Occipital lobe (tissue), 2 donors: ENCODE results near the gene TRAPPC3L. TPM values are rescaled to one million over a fixed set of nuclear protein-coding genes. Genes with fewer than 3 reads are reported as not detected.
"Not testable (repeated sequence)": the region's sequence is repeated elsewhere in the genome, so short reads cannot be mapped to it uniquely, and the experiment has no call there.

Experiments
- DNase-seq: peaks from one replicate; lab custom pipeline; 2025; lab: John Stamatoyannopoulos, UW
- total RNA-seq: library from RNA; depleted of rRNA; stranded (reverse); fragments of >200 nt; gene quantifications from one replicate; pipeline ENCODE4 v1.2.3, GENCODE V29; 2014

The TRAPPC3L gene
- total RNA-seq, 1 donor from 2014 or later: not detected

DNA sequence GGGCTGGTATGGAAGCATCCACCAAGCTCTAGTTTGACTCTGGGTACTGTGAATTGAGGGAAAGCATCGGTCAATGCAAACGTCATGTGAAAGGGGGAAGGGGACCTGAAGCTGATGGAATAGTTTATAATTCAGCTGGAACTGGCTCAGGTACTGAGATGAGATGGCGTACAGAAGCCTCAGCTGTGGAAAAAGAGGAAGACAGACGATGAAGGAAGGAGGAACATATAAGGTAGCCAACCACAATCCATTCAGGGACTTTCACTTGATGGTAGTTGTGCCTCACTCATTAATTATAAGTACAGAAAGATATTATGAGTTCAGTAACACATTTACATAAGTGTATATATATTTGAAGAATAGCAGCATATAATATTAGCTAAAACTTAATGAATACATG lies 31.4 kb downstream of the TRAPPC3L start:
- no peak for DNase-seq

DNA sequence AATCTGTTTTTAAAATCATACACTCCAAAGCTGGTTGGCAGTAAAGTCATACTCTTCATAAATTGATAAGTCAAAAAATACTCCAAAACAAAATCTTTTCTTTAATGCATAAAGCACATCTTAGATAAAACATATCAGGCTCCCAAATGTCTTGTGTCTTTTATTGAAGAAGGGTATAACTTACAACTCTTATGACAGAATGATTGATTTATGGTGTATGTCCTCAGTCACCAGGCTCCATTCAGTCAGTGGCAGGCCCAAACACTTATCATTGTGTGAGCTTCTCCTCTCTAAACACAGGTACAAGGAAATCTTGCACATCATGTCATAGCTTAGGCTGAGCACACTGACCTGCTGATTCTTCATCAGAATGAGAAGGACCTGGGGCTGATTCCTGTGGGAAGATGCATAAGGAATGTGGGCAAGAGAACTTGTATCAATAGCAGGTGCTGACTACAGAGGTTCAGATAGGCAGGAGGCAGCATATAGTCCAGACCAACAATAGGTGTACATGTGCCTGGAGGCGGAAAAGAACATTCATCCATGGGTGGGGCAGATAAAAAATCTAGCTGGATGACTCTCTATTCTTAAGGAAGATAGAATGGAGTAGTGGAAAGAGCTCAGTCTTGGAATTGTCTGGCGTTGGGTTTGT lies 32.1 kb downstream of the TRAPPC3L start:
- no peak for DNase-seq

DNA sequence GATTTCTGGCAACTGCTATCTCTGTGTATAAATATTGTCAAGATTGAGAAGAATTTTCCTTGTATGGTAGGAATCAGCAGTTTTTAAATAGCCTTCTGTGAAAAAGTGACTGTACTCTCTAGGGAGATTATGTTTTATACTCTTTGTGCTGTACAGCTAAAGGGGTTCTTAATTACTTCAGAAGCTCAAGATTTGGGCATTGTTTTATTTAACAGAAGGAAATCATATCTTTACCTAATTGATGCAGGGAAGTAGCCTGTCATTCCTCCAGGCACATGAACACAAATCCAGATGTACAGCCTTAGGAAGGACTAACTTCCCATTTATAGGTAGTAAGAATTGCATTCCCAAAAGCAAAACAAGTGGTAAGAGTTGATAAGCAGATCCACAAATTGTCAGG lies 32.8 kb downstream of the TRAPPC3L start:
- DNase-seq: no peak

DNA sequence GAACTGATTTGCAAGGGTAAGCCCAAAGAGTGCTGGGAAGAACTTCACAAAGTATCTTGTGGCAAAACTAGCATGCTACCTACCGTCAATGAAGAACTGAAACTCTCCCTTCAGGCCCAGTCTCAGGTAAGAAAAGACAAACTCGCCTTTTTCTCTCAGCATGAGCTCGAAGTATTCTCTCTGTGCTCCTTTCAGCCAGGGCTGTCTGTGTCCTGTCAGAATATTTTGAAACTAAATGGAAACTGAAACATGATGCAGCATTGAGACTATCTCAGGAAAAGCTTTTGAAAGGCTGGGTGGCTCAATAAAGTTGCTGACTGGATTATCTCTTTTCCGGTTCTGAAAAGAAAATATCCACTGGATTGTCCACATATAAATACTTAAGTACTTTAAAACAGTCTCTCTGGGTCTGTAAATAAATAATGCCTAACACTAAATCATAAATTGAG lies 33.3 kb downstream of the TRAPPC3L start:
- DNase-seq: no peak

DNA sequence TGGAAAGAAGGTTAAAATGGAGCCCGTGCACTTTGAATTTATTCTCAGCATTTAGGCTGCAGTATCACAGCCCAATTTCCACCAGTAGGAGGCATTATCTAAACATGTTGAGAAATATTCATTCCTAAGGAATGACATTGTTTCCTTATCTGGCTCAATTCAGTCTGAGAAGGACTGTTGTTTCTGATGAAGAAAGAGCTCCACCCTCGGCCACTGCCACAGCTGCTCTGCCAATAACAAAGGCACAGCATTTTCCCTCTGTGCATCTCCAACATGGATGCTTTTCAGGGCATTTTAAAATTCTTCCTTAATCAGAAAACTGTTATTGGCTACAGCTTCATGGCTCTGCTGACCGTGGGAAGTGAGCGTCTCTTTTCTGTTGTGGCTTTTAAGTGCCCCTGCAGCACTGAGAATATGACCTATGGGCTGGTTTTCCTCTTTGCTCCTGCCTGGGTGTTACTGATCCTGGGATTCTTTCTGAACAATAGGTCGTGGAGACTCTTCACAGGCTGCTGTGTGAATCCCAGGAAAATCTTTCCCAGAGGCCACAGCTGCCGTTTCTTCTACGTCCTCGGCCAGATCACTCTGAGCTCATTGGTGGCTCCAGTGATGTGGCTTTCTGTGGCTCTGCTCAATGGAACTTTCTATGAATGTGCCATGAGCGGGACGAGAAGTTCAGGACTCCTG lies 33.9 kb downstream of the TRAPPC3L start, which contains the start of gene CALHM5:
CALHM5 (plus strand) TSS at position 216 of the 687 bp plus-strand sequence; CDS start at position 274, 58 bp downstream.
- DNase-seq: no peak

DNA sequence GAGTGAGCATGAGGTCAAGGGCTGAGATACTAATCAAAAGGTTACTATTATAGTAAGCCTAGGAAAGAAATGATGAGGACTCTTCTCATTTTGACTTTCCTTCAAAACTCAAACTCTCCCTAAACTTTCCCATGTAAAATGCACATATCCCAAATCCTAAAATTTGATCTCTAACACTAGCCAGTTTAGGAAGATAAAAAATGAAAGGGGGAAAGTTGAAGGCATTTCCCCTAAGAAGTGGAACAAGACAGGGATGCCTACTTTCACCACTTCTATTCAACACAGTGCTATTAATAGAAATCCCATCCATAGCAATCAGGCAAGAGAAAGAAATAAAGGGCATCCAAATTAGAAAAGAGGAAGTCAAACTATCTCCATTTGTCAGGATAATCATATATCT lies 37.0 kb downstream of the TRAPPC3L start:
- no peak for DNase-seq

DNA sequence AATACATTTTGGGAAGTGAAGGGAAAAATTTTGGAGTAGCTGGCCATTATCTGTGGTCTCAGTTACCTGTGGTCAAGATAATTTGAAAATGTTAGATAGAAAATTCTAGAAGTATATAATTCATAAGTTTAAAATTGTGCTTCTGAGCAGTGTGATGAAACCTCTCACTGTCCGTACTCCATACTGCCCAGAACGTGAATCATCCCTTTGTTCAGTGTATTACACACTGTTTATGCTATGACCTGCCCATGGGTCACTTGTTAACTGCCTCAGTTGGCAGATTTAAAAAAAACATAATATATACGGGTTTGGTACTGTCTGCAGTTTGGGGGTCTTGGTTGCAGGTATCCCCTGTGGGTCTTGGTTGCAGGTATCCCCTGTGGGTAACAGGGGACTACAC lies 38.2 kb downstream of the TRAPPC3L start:
- no peak for DNase-seq

DNA sequence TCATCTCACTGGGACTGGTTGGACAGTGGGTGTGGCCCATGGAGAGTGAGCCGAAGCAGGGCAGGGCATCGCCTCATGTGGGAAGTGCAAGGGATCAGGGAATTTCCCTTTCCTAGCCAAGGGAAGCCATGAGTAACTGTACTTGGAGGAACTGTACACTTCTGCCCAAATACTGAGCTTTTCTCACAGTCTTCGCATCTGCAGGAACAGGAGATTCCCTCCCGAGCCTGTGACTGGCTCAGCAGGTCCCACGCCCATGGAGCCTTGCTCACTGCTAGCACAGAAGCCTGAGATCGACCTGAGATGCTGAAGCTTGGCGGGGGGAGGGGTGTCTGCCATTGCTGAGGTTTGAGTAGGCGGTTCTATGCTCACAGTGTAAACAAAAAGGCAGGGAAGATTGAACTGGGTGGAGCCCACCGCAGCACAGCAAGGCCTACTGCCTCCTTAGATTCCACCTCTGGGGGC lies 44.5 kb downstream of the TRAPPC3L start:
- DNase-seq: no peak

DNA sequence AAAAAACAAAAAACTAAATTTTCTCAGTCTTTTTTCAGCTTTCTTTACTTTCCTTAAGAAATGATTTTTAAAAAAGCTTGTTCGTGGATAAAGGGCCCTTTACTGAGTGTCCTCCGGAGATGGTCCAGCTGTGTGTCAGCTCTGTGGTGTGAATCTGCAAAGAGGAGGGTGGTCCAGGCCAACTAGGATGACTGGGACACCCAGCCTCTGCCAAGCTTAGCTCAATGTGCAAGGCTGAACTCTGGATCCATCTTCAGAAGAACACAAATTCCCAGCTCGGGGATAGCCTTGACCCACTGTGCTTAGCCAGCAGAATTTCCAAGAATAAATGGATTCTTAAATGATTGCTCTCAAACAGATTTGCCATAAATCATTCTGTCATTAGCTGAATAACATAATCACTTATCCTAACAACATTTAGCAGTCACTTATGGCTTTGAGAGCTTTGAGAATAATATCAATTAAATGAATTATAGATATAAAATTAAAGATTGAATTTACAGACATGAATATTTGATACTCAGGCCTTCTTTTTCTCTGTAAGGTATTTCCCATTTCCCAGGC lies 48.3 kb downstream of the TRAPPC3L start:
- DNase-seq: no peak

DNA sequence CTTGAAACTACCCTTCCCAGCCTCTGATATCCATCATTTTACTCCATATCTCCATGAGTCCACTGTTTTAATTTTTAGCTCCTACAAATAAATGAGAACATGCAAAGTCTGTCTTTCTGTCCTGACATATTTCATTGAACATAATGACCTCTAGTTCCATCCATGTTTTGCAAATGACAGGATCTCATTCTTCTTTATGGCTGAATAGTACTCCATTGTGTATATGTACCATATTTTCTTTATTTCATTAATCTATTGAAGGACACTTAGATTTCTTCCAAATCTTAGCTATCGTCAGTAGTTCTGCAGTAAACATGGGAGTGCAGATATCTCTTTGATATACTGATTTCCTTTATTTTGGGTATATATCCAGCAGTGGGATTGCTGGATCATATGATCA lies 50.3 kb downstream of the TRAPPC3L start:
- not testable (repeated sequence) for DNase-seq

DNA sequence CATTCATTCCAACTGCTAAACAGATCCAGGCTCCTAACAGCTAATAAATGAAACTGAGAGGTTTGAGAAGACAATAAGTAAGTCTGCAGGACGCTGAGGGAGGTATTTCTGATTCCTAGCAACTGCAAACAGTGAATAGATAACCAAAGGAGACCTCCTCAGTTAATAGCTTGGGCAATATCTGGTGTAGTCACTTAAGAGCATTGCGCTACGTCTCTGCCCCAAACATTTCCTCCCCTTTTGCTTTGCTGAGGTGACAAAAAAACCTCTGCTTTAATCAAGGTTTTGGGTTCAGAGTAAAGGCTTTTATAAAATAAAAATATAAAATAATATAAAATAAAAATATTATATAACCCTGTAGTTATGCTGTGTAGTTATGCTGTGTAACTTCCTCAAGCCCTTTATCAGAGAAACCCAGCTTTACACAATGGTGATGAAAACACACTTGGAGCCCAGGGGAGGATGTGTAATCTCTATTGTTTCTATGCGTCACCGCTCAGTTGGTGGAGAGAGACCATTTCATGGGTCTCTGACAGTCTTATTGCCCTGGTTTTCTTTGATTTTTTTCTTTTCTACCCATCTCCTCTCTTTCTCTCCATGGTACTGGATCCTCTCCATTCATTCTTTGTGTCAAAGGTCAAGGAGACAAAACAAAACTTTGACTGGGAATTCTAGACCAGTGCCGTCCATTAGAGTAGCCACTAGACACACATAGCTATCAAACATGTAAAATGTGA lies 53.0 kb downstream of the TRAPPC3L start:
- no peak for DNase-seq

DNA sequence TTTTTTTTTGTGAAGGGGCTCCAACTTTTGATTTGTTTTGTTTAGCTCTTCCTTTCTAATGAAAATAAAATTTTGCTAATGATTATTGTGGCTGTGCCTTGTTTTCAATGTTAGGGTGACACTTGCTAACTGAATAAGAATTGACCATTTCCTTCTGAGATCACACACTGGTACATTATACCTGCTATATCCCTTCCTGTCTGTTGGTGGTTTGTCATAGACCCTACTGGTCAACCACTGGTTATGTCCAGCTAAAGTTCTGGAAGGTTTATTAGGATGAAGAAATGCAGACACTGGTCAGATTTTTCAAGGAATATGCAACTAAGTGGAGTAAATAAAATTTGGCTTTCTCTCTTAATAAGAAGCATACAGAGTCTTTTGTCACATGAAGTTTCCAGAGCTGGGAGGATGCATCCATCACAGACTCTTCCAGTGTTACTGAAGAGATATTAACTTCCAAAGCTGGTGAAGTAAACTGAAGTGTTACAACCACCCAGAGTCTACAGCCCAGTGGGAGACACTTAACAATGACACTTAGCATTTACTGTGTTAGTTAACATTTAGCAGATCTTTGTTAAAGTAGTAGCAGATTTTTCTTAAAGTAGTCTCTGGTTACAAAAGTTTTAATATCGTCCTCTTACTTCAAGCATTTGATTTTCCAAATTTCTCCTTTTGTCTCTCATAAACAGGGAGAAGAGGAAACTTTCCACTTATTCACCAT lies 53.7 kb downstream of the TRAPPC3L start:
- no peak for DNase-seq

DNA sequence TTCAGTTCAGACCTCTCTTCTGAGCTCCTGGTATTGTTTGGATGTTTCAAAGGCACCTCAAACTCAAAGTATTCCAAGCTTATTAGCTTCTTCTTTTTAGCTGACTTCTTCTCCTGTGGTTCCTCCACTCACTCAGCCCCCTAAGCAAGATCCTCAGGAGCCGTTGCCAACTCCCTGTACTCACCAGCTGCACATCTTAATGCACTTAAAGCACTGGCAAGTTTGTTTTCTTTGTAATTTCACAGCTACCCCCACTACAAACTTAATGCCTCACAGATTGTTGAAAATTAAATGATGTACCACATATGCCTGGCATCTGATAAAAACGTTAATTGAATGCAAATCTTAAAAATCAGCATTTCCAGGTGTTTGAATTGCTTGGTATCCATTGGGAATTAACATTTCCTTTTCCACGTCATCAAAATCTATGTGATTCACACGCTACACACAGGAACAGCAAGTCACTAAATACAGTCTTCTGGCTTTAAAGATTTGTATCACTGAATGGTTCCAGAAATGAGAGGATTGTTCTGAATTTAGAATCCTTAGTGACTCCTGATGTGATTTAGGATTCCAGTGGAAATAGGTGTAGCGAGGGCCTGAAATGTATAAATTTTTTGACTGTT lies 59.8 kb downstream of the TRAPPC3L start:
- DNase-seq: no peak

DNA sequence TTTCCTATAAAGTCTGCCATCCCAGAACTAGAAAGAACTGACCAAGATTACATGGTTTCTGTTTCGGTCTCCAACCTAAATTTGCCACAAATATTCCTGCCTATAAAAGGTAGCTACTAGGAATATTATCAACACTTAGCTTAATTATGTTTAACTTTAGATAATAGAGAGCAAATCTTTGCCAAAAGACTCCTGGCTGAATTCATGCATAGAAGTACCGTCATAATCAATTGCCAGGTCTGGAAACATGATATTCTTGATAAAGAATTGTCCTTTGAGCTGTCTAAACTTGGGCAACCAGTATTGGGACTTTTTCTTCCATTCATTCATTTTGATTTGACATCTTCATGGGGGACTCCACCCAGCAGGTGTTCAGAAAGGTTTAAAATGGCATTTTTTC lies 61.9 kb downstream of the TRAPPC3L start:
- no peak for DNase-seq

DNA sequence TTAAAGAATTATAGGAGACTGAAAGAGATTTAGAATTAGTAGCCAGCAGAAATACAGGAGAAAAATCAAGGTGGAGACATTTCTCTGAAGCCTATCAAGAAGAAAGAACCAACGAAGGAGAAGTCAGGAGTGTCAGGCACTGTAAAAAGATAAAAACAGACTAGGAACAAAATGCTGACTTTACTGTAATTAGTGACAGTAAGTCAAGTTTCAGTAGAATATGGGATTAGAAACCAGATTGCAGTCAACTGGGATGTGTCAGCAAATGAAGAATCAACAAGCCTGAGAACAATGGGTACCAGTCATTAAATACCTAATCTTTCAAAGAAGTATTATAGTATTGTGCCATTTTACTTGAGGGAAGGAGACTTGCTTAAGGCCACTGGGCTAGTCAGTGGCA lies 62.7 kb downstream of the TRAPPC3L start:
- no peak for DNase-seq

DNA sequence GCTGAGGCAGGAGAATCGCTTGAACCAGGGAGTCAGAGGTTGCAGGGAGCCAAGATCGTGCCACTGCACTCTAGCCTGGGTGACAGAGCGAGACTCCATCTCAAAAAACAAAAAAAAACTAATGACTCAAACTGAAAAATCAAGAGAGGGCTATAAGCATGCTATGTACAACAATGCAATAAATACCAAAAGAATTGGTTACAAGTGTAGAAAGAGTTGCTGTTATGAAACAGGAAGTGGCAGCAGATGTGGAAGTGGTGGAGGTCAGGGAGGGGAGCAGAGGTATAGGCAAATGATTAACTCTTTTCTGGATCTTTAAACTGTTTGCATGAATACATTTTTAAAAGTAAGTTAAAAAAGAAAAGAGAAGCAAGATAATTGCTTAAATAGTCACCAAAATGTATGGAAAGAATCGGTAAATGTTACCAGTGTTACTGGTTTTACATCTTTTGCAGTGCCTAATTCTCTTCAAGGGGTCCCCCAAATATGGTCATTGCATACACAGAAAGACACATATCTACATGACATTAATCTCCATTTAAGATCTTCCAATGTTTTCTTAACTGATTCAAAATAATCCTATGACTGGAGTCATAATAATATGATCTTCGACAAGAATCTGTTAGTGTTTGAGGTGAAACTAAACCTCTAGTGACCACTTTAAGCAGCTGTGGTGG lies 69.3 kb downstream of the TRAPPC3L start:
- no peak for DNase-seq

DNA sequence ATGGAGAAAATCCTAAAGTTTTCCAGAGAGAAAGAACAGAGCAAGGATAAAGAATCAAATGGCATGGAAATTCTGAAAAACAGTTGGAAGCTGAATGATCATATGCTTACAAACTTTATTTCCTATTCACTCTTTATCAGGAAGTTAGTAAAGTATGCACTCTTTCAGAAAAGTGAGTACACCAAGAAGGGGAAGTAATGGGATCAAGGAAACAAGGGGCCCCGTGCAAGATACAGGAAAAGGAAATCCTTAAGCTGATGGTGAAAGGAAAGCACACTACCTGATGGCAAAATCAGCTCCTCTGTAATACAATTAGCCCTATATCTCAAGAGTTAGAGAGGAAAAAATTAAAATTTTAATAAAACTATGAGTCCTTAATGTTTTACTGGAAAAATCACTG lies 70.3 kb downstream of the TRAPPC3L start:
- no peak for DNase-seq

DNA sequence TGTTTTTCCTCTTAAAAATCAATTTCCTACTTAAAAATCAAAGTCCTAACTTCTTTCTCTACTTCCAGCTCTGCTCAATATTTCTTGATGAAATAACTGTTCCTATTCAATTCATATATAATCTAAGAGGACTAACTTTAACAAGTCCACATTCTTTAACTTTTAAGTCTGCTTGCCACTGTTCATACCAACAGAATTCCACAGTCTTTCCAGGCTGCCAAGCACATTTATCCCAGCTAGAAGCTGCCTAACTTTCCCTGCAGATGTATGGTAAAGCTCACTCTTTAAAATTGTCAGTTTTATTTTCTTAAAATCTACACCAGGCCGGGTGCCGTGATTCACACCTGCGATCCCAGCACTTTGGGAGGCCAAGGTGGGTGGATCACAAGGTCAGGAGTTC lies 72.8 kb downstream of the TRAPPC3L start:
- no peak for DNase-seq

DNA sequence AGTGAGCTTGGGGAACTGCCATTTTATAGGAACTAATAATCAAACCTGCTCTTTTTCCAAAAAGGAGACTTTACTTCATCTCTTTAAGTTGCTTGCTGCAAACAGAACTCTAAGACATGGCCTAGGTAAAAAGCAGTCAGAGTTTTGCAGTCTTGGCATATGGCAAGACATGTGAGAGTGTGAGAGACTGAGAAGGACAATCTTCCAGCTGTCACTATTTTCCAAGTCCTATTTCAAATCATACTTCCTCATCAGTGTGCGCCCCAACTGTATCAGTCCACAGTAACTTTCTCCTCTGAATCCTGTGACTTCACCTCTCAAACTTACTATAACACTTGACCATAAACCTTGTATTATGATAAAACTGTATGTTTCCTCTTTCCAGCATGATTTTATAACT lies 74.0 kb downstream of the TRAPPC3L start:
- no peak for DNase-seq

DNA sequence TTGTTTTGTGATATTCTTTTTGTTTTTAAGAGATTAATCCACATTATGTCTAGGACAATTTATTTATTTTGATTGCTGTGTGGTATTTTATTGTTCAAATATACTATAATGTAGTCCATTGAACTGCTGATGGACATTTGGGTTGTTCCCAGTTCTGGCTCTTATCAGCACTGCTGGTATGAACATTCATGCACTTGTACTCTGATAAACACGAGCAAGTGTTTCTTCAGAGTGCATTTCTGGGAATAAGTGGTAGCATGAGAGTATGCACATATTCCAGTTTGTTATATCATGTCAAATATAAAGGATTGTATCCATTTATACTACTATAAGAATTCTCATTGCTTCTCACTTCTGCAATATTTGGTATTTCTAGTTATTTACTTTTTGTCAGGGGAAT lies 77.2 kb downstream of the TRAPPC3L start:
- no peak for DNase-seq
